Measurements from ENCODE around the gene PREX1.
A peak's percentile ranks its signal among the peaks of the same experiment; 100 is the strongest.
"Not testable (repeated sequence)": the region's sequence is repeated elsewhere in the genome, so short reads cannot be mapped to it uniquely, and the experiment has no call there.

The PREX1 gene

DNA sequence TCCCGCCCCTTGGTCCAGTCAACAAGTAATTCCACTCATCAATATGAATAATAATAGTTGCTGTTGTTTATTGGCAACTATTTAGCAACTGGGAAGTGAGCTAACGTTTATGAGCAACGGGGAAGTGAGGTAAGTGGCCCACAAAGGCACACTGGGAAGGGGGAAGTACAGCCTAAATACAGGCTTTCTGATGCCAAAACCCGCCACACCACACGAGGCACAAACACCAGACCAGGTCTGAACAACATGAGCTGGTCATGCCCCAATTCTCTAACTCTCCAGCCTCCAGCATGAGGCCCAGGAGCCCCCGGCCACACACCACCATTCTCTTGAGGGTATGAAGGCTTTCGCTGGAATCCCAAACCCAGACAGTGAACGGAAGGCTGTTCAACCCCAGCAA is 50.8 kb downstream of the PREX1 start:
- no peak for DNase-seq
- WGBS: 97% methylated on average over 7 of the region's 8 CpGs
- no peak overlapping the region for H2BK15ac ChIP-seq (ENCODE audit: low read depth, poor library complexity, severe bottlenecking)
- H3K4me1 ChIP-seq (ENCODE audit: control insufficient read depth, insufficient read depth, low read depth, low read length): peaks cover 15% of the 10 kb centered on the region
- H3K9me3 ChIP-seq (ENCODE audit: control insufficient read depth, low read length): no peaks in the 10 kb centered on the region
- no peak overlapping the region for H2BK5ac ChIP-seq (ENCODE audit: low read depth, low read length, poor library complexity, severe bottlenecking)
- H2BK120ac ChIP-seq (ENCODE audit: low read depth, low read length): no peak overlapping the region
- no peak overlapping the region for H3K23ac ChIP-seq (ENCODE audit: low read length in 2 of 2)
- H3K18ac ChIP-seq (ENCODE audit: low read depth in 1 of 2, low read length in 2 of 2): no peak overlapping the region
- peaks cover 0 to 23% of the 10 kb centered on the region in 2 experiments for H3K27me3 ChIP-seq (ENCODE audit: control insufficient read depth in 1 of 2, insufficient read depth in 1 of 2, low read length in 2 of 2)
- no peak overlapping the region for H3K27ac ChIP-seq (ENCODE audit: low read length, poor library complexity, severe bottlenecking)
- H4K91ac ChIP-seq (ENCODE audit: low read length): no peak overlapping the region
- no peak overlapping the region for H3K9ac ChIP-seq (ENCODE audit: low read length)
- H3K4me2 ChIP-seq (ENCODE audit: low read length, poor library complexity, severe bottlenecking): no peak overlapping the region
- H3K14ac ChIP-seq (ENCODE audit: low read length in 2 of 2): no peak overlapping the region
- no peak overlapping the region for H3K4ac ChIP-seq (ENCODE audit: low read depth in 1 of 2, low read length in 2 of 2)
- no peak overlapping the region for H2AFZ ChIP-seq (ENCODE audit: low read depth, low read length)
- no peaks in the 10 kb centered on the region for H3K36me3 ChIP-seq (ENCODE audit: control insufficient read depth in 1 of 2, insufficient read depth in 2 of 2, low read depth in 1 of 2, low read length in 2 of 2)
- peaks cover 37% of the 10 kb centered on the region for H3K79me1 ChIP-seq (replicated peaks; ENCODE audit: low read length, poor library complexity, severe bottlenecking)
- no peak overlapping the region for H2BK12ac ChIP-seq (ENCODE audit: low read length in 2 of 2)
- peak overlapping the region; percentile 30 for H2AK5ac ChIP-seq (ENCODE audit: low read length, severe bottlenecking)
- no peak overlapping the region for H4K8ac ChIP-seq (ENCODE audit: low read length)
- no peak overlapping the region for H3K4me3 ChIP-seq (ENCODE audit: insufficient read depth in 1 of 2, low read depth in 1 of 2, low read length in 2 of 2)

DNA sequence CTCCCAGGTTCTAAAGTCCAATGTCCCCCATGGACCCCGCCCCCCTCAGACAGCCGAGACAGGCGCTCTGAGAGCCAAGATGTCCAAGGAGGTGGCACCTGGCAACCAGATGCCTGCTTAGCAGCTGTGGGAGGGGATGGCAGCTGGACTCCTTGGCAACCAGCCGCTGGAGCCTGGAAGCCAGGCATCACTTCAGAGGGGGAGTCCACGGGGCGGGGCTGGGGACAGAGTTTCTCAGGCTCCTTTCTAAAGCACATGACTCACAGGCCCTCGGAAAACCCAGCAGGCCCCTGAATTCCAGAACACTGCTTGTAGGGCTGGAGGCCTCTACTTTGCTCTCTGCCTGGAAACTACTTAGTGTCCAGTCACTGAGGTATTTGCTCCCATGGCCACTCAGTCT is 51.5 kb downstream of the PREX1 start:
- H4K91ac ChIP-seq (ENCODE audit: low read length): no peak overlapping the region
- no peak overlapping the region for H2BK15ac ChIP-seq (ENCODE audit: low read depth, poor library complexity, severe bottlenecking)
- peak; percentile 47 for DNase-seq
- no peak overlapping the region for H3K4me3 ChIP-seq (ENCODE audit: insufficient read depth in 1 of 2, low read depth in 1 of 2, low read length in 2 of 2)
- H3K9me3 ChIP-seq (ENCODE audit: control insufficient read depth, low read length): no peaks in the 10 kb centered on the region
- no peak overlapping the region for H2BK5ac ChIP-seq (ENCODE audit: low read depth, low read length, poor library complexity, severe bottlenecking)
- peak overlapping the region; percentile 53 for H3K9ac ChIP-seq (ENCODE audit: low read length)
- 82% methylated on average over 7 of the region's 7 CpGs for WGBS
- H2AFZ ChIP-seq (ENCODE audit: low read depth, low read length): no peak overlapping the region
- peaks cover 14% of the 10 kb centered on the region for H3K4me1 ChIP-seq (ENCODE audit: control insufficient read depth, insufficient read depth, low read depth, low read length)
- no peak overlapping the region for H2BK120ac ChIP-seq (ENCODE audit: low read depth, low read length)
- no peak overlapping the region for H2AK5ac ChIP-seq (ENCODE audit: low read length, severe bottlenecking)
- H3K18ac ChIP-seq (ENCODE audit: low read depth in 1 of 2, low read length in 2 of 2): no peak overlapping the region
- no peak overlapping the region for H3K23ac ChIP-seq (ENCODE audit: low read length in 2 of 2)
- H3K4me2 ChIP-seq (ENCODE audit: low read length, poor library complexity, severe bottlenecking): no peak overlapping the region
- no peak overlapping the region for H4K8ac ChIP-seq (ENCODE audit: low read length)
- no peak overlapping the region for H3K14ac ChIP-seq (ENCODE audit: low read length in 2 of 2)
- H3K4ac ChIP-seq (ENCODE audit: low read depth in 1 of 2, low read length in 2 of 2): no peak overlapping the region
- no peaks in the 10 kb centered on the region for H3K36me3 ChIP-seq (ENCODE audit: control insufficient read depth in 1 of 2, insufficient read depth in 2 of 2, low read depth in 1 of 2, low read length in 2 of 2)
- no peak overlapping the region for H2BK12ac ChIP-seq (ENCODE audit: low read length in 2 of 2)
- peak overlapping the region; percentile 43 for H3K27ac ChIP-seq (ENCODE audit: low read length, poor library complexity, severe bottlenecking)
- H3K27me3 ChIP-seq (ENCODE audit: control insufficient read depth in 1 of 2, insufficient read depth in 1 of 2, low read length in 2 of 2): peaks cover 0 to 23% of the 10 kb centered on the region in 2 experiments
- peaks cover 32% of the 10 kb centered on the region for H3K79me1 ChIP-seq (replicated peaks; ENCODE audit: low read length, poor library complexity, severe bottlenecking)

DNA sequence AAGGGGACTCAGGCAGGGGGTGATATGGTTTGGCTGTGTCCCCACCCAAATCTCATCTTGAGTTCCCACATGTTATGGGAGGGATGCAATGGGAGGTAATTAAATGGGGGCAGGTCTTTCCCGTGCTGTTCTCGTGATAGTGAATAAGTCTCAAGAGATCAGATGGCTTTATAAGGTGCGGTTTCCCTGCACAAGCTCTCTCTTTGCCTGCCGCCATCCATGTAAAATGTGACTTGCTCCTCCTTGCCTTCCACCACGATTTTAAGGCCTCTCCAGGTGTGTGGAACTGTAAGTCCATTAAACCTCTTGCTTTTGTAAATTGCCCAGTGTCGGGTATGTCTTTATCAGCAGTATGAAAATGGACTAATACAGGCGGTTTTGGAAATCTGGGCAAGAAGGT is 52.3 kb downstream of the PREX1 start:
- H3K27ac ChIP-seq (ENCODE audit: low read length, poor library complexity, severe bottlenecking); H3K14ac ChIP-seq (ENCODE audit: low read length in 2 of 2); H2BK12ac ChIP-seq (ENCODE audit: low read length in 2 of 2); H3K4me3 ChIP-seq (ENCODE audit: insufficient read depth in 1 of 2, low read depth in 1 of 2, low read length in 2 of 2); H3K9me3 ChIP-seq (ENCODE audit: control insufficient read depth, low read length); H4K8ac ChIP-seq (ENCODE audit: low read length); H3K23ac ChIP-seq (ENCODE audit: low read length in 2 of 2); H3K36me3 ChIP-seq (ENCODE audit: control insufficient read depth in 1 of 2, insufficient read depth in 2 of 2, low read depth in 1 of 2, low read length in 2 of 2); DNase-seq; H2AFZ ChIP-seq (ENCODE audit: low read depth, low read length); H3K4me2 ChIP-seq (ENCODE audit: low read length, poor library complexity, severe bottlenecking); H3K4ac ChIP-seq (ENCODE audit: low read depth in 1 of 2, low read length in 2 of 2); H4K91ac ChIP-seq (ENCODE audit: low read length); H2BK15ac ChIP-seq (ENCODE audit: low read depth, poor library complexity, severe bottlenecking); H3K18ac ChIP-seq (ENCODE audit: low read depth in 1 of 2, low read length in 2 of 2); H2BK5ac ChIP-seq (ENCODE audit: low read depth, low read length, poor library complexity, severe bottlenecking); H3K9ac ChIP-seq (ENCODE audit: low read length); H2BK120ac ChIP-seq (ENCODE audit: low read depth, low read length): not testable (repeated sequence)
- H3K27me3 ChIP-seq (ENCODE audit: control insufficient read depth in 1 of 2, insufficient read depth in 1 of 2, low read length in 2 of 2): peaks cover 0 to 29% of the 10 kb centered on the region in 2 experiments
- peaks cover 36% of the 10 kb centered on the region for H3K79me1 ChIP-seq (replicated peaks; ENCODE audit: low read length, poor library complexity, severe bottlenecking)
- WGBS: 85% methylated on average over 6 of the region's 7 CpGs
- H3K4me1 ChIP-seq (ENCODE audit: control insufficient read depth, insufficient read depth, low read depth, low read length): peaks cover 14% of the 10 kb centered on the region
- H2AK5ac ChIP-seq (ENCODE audit: low read length, severe bottlenecking): peak overlapping the region; percentile 34

DNA sequence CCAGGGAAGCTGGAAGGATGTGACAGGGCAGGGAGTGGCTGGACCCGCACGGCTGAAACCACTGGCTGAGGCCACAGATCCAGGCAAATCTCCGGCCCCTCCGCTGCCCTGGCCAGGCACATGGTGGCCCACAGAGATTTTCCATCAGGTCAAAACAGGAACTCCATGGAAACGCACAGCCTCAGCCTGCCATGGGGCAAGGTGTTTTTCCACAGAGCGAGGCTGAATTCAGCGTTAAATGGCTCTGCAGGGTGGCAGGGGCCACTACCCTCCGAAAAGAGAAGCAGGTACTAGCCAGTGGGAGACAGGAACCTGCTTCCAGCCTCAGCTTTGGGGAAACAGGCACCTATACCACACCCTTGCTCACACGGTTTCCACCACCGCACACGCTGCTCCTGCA is 53.1 kb downstream of the PREX1 start:
- H3K9ac ChIP-seq (ENCODE audit: low read length): no peak overlapping the region
- H3K79me1 ChIP-seq (replicated peaks; ENCODE audit: low read length, poor library complexity, severe bottlenecking): peaks cover 38% of the 10 kb centered on the region
- H3K27me3 ChIP-seq (ENCODE audit: control insufficient read depth in 1 of 2, insufficient read depth in 1 of 2, low read length in 2 of 2): peaks cover 0 to 30% of the 10 kb centered on the region in 2 experiments
- no peak overlapping the region for H3K4me3 ChIP-seq (ENCODE audit: insufficient read depth in 1 of 2, low read depth in 1 of 2, low read length in 2 of 2)
- WGBS: 94% methylated on average over 11 of the region's 11 CpGs
- no peak overlapping the region for H4K91ac ChIP-seq (ENCODE audit: low read length)
- H4K8ac ChIP-seq (ENCODE audit: low read length): no peak overlapping the region
- H3K4ac ChIP-seq (ENCODE audit: low read depth in 1 of 2, low read length in 2 of 2): no peak overlapping the region
- no peak overlapping the region for H2BK120ac ChIP-seq (ENCODE audit: low read depth, low read length)
- no peak overlapping the region for H3K4me2 ChIP-seq (ENCODE audit: low read length, poor library complexity, severe bottlenecking)
- DNase-seq: no peak
- no peaks in the 10 kb centered on the region for H3K9me3 ChIP-seq (ENCODE audit: control insufficient read depth, low read length)
- H2AFZ ChIP-seq (ENCODE audit: low read depth, low read length): no peak overlapping the region
- no peak overlapping the region for H3K18ac ChIP-seq (ENCODE audit: low read depth in 1 of 2, low read length in 2 of 2)
- no peak overlapping the region for H3K14ac ChIP-seq (ENCODE audit: low read length in 2 of 2)
- H3K23ac ChIP-seq (ENCODE audit: low read length in 2 of 2): no peak overlapping the region
- H3K4me1 ChIP-seq (ENCODE audit: control insufficient read depth, insufficient read depth, low read depth, low read length): peaks cover 15% of the 10 kb centered on the region
- no peak overlapping the region for H2BK15ac ChIP-seq (ENCODE audit: low read depth, poor library complexity, severe bottlenecking)
- H2BK12ac ChIP-seq (ENCODE audit: low read length in 2 of 2): no peak overlapping the region
- no peak overlapping the region for H2AK5ac ChIP-seq (ENCODE audit: low read length, severe bottlenecking)
- H3K27ac ChIP-seq (ENCODE audit: low read length, poor library complexity, severe bottlenecking): no peak overlapping the region
- H2BK5ac ChIP-seq (ENCODE audit: low read depth, low read length, poor library complexity, severe bottlenecking): no peak overlapping the region
- no peaks in the 10 kb centered on the region for H3K36me3 ChIP-seq (ENCODE audit: control insufficient read depth in 1 of 2, insufficient read depth in 2 of 2, low read depth in 1 of 2, low read length in 2 of 2)
